GM18873 (cell line): ENCODE results near the gene DZIP1.

Experiments used
- ATAC-seq: cut with Tn5 transposase; IDR thresholded peaks from one replicate; pipeline ENCODE4 v1.9.1; 2021; ENCODE audit warnings: mild to moderate bottlenecking, moderate library complexity, moderate number of reproducible peaks; ENCODE audit not compliant: unreplicated experiment, low FRiP score

DZIP1 gene

DNA sequence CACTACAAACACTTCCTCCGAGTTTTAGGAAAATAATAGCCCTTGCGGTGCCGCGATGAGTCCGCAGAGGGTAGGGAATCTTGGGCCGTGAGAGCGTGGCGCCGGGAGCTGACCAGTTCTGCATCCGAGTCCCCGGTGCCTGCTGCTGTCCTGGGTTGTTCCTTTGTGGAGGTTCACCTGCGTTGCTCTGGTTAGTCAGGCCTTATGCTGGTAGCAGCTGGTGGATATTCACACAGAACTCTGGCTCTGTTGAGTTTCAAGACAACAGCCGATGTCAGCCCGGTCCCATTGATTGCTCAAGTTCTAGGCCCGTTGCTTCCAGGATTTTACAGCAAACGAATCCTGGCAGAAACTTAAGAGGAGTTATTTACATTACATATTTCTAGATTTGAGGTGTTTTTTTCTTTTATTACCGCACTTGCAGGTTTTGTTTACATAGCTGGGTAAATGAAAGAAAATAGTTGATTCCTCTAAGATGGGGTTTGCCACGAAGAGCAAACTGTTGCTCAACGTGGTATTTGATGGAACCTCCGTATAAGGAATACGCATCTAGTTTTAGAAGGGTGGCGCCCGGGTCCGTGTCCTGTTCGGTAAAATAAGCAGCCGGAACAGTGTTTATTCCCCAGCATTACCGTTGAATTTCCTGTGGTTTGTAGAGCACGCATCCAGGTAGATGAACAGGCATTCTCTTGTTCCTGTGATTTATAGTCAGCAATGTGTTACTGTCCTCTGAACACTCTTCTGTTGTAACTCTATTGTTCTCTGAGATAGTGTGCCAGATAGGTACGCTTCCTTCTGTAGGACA, 90.7 kb downstream of the DZIP1 start:
- no peak for ATAC-seq

DNA sequence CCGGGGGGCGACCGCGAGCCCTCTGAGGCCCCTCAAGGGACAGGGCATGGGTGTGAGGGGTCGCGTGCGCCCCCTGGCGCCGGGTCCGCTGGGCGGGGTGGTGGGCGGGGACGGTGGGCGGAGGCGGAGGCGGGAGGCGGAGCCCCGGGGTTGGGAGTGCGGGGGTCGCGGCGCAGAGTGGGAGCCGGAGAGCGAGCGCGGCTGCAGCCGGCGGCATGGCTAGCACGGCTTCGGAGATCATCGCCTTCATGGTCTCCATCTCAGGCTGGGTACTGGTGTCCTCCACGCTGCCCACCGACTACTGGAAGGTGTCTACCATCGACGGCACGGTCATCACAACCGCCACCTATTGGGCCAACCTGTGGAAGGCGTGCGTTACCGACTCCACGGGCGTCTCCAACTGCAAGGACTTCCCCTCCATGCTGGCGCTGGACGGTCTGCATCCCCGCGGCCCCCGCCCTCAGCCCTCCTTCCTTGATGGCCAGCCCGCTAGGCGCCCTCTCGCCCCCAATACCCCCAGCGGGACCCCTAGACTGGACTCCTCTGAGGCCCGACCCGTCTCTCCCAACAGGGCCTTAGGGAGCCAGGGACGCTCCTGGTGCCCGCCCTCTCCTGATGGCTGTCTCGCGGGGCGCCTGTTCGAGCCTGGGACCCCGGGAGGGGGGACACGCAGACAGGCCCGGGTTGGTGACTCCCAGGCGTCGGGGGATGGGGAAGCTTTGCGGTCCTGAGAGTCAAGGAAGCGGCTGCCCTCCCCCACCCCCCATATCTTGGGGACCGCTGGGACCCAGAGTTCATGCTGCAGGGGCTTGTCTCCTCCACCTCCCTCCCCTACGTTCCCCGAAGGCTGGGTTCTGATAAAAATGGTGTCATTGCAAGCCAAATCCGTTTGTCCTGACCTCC, 91.7 kb downstream of the DZIP1 start, which contains the start of gene CLDN10:
Gene CLDN10, plus strand, starts transcription at position 182 of the 903 bp plus-strand sequence. Its CDS starts 34 bp downstream, at position 216.
- ATAC-seq, result no peak

DNA sequence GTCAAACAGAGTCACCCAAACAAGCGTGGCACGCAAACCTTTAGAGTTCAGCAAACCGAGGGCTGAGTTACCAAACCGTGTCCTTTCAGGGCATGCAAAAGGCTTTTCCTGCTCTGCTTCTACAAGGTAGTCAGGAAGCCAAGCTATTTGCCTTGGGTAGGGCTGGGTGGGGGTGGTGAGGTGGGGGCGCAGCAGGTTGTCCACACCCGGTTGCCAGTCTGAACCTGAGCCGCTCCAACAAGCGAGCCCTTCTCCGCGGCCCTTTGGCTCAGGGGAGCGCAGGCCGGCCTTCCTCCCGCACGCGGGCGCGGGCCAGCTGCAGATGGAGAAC, 92.3 kb downstream of the DZIP1 start:
- ATAC-seq, result no peak

DNA sequence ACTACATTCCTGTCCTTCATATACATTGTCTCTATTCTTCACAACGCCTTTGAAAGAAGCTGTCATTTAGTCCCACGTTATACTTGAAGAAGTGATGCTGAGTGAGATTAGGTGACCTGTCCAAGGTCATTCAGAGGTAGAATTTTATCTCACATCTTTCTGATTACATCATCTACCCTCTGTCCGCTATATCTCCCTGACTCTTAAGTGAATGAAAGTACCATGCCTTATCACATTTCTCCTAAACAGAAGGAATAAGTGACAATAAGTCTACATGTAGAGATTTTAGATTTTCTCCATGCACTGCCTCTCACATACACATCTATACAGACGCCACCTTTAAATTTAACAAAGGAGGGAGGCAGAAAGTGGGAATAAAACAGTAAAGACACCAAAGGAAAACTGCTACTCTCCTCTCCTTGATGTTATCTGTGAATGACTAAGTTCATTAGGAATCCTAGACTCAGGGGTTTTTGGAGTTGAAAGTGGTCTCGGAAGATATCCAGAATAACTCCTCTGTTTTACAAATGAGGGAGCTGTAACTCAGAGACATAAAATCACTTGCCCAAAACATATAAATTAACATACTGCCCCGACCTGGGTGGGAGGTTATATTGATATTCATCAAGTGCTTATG, 96.9 kb downstream of the DZIP1 start:
- no peak for ATAC-seq

DNA sequence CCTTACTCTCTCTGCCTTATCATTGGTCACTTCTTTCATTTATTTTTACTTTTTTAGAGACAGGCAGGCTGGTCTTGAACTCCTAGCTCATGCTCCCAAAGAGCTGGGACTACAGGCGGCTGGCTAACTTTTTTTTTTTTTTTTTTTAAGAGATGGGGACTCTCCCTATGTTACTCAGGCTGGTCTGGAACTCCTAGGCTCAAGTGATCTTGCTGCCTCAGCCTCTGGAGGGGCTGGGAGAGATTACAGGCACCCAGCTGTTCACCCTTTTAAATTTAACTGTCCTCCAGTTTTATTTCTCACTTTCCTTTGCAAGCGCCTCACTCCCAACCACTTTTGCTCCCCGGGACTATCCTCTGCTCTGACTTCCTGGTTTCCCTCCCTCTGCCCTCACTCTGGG, 97.6 kb downstream of the DZIP1 start:
- no peak for ATAC-seq

DNA sequence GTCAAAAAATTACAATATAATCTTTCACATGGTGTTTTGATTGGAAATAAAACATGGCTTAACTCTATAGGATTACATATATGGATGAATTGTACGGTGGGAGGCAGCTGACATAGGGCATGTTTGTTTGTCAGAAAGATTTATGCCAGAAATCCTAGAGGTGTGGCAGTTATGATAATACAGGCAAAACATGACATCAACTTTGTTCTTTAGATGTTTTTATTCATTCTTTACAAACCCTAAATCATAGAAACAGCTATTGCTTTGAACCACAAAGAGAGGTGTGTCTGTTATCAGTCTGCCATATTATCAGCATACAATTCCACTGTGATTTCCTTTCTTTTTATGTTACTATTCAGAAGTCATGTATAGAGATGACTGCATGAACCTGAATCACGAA, 100.2 kb downstream of the DZIP1 start:
- ATAC-seq, result no peak

DNA sequence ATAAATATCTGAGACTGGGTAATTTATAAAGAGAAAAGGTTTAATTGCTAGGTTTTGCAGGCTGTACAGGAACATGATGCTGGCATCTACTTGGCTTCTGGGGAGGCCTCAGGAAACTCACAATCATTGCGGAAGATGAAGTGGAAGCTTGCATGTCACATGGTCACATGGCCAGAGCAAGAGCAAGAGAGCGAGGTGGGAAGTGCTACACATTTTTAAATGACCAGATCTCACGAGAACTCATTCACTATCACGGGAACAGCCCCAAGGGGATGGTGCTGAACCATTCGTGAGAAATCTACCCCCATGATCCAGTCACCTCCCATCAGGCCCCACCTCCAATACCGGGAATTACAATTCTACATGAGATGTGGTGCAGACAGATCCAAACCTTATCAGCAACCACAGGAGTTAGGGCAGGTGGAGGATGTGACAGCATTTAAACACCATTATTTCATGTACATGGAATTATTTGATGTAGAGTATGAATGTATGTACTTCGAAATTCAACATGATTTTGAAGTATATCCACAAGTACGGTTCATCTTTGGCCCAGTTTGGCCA, 102.5 kb downstream of the DZIP1 start:
- ATAC-seq, result no peak

DNA sequence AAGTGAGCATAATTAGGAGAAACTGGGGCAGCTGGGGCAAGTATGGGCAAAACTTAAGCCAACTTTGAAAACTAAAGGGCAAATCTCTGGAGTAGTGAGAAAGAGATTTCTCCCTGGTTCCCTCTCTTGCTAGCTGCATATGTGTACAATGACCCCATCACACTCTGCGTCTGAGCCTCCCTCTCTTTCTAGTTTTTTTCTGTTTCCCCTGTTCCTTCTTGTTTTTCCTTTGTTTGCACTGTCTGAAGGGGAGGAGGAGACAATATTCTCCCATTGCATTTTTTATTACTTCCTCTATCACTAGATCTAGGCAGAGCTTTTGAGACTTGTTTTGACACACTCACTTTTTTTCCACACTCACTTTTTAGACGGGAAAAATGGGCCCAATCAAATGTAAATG, 103.2 kb downstream of the DZIP1 start:
- no peak for ATAC-seq

DNA sequence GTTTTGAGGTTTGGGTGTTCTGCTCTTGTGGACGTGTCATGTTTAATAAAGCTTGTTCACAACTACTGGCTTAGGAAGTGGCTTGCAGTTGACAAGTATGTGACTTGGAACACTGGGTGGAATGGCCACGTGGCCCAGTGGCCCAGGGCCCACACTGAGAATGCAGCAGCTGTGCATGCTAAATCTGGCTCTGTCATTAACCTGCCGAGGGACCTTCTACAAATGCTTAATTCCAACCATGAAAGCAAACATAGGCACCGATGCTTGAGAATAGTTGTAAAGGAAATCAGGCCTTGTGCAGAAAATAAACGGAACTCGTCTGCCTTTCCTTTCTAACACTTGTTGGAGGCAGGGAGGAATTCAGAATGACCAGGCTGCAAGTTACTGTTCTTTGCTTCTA, 103.6 kb downstream of the DZIP1 start:
- ATAC-seq, result no peak

DNA sequence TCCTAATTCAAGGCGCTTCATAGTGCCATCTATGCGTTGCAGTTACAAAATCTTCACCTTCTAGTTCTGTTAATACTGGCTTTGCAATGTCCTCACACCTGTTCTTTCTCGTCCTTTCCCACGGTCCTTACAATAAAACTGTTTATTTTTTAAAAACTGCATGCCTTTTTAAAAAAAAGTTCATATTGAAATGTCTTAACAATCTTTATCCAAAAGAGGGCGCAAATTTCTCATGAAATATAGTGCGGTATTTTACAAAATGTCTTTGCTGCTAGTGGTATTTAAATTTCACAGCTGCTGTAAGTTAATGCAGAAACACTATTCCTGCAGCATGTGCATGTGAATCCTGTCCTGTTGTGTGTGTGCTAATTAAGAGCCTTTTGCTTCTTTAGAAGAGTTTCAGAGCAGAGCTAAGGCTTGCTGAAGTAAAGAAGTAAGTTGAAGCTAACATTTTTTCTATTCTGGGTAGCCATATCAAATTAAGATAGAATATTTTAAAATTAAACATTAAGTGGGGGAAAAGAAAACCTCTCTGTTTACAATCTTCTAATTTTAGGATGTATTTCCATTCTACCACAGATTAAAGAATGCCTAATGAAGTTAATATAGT, 107.8 kb downstream of the DZIP1 start:
- no peak for ATAC-seq

DNA sequence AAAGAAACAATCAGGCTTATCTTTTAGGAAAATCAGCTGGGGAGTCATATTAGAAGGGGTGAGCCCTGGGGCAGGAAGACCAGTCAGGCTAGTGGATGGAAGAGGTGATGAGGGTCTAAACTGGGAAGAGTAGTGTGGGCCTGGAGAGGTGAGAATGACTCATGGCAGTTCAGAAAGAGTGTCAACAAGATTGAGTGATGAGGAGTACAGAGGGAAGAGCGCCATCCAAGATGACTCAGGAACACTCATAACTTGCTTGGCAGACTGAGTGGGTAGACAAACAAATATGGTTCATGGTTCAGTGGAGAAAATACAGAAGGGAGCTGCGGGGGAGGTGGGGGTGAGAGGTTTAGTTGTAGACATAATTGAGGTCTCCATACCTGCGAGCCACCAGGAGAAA, 109.3 kb downstream of the DZIP1 start:
- no peak for ATAC-seq

DNA sequence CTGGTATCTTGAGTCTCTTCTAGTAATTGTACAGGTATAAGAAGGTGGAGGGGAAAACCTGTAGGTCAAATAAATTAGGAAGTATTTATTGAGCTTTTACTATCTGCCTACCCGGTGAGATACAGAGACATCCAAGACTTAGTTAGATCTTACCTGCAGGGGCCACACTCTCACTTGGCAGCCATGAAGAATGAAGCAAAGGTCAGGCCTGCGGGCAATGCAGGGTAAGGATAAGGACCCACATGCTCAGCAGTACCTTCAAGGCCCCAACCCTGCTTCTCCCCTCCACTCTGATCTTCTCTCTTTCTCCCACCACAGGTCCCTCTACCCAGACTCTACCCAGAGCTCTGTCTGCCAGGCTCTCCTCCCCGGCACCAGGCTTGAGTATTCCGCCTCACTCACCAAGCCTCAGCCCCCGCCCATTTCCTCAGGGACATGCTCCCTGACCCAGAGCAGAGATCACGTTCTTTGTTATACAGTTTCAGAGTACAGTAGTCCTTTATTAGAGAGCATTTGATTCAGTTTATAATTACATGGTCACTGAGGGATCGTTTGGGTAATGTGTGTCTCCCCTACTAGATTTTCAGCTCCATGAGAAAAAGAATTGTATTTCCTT, 110.9 kb downstream of the DZIP1 start:
- ATAC-seq, result no peak

DNA sequence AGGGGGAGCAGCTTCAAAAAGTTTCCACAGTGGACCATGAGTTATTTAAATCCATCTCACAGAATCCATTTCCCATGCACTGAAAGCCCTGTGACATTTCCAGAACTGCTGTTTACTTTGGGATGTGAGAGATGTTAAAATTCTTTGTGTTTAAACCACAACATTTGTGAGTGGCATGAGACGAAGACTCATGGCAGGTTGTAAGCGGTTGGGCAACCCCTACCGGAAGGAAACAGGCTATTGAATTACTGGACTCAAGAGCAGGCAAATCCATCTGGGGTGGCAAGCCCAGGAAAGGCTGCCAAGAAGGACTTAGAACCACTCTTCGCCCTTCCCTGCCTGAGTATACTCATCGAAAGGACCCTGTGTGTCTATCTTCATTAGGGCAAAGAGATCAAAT, 114.3 kb downstream of the DZIP1 start:
- ATAC-seq, result no peak
